Dedifferentiated amniotic fluid mesenchymal stem cell (primary cell): ENCODE measurements around the gene KCNMA1.
A peak's percentile ranks its signal among the peaks of the same experiment; 100 is the strongest.

Source experiments
- DNase-seq: peaks from one replicate; pipeline ENCODE4 v3.0.0-alpha.2; 2016; ENCODE audit errors: extremely low spot score

KCNMA1 gene

DNA sequence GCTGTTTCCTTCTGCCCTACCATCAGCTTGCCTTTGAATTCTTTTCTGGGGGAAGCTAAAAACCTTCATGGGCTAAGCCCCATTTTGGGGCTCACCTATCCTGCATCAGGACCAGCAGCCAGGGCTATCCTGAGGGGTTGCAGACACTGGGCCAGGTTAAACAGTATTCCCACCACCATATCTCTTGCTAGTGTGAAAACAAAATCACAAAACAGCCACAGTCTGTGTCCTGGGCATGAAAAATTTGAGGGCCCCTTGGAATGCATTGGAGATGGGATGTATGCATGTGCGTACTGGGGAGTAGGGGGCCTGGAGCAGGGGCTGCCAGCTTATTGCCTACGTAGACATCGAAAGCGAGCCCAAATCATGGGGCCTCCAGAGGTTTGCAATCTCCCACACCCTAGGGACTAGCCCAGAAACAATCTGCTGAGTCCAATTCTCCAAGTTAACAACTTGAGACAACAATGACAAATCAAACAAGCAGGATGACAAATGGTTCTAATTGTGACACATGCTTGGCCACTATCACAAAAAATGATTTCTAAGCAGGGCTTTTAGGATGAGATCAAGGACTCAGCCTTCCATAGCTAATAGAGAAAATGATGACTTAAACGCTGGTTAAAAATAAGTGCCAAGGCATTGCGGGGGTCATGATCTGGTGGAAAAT, 557.1 kb downstream of the KCNMA1 start:
- DNase-seq = no peak

DNA sequence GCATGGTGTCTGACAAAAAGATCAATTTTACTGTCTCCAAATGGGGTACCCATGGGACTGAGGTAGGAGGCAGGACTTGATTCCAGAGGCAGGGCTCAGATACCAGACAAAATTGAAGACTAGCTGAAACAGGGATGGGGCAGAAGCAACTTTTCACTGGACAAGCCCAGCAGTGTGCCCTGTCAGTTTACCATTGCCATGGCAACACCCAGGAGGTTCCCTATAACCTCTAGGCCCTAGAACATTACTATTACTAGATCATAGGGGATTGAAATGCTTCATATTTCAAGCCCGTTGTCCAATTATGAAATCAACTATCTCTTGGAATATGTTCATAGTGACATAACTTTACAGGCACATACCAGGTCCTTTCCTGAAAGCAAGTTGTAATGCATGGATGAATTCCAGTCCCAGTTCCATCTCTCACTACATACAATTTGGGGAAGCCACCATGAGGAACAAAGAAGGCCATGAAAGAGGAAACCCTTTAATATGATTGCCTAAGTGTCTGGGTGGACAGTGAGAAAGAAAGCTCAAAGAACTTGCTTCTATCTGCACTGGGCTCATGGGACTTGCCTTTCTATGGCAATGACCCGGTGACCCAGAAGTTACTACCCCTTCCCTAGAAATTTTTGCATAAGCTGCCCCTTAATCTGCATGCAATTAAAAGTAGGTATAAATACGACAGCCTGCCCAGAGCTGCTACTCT, 557.9 kb downstream of the KCNMA1 start:
- no peak for DNase-seq

DNA sequence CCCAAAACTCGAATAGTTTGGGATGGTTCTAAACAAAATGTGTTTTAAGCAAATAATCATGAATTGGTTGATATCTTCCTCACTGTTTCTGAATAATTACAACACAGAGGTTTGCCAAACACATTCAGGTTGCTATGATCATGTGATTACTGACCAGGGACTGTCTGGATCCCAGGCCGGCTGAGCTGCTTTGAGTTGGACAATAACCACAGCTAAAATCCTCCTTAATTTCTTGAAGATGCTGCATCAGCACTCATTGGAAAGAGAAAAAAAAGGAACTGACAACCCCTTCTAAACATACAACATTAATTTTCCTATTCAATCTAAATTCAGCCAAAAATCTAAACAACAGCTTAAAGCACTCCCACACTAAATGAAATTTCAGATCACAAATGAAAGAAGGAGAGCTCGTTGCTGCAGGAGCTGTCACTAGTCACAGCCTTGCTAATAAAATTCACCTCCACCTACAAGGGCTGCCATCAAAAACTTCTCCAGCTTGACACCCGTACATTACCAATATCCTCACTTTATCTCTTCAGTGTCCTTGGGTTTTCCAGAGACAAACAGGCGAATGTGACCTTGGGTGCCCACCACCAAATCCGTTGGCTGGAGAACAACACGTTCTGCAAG, 560.2 kb downstream of the KCNMA1 start:
- no peak for DNase-seq

DNA sequence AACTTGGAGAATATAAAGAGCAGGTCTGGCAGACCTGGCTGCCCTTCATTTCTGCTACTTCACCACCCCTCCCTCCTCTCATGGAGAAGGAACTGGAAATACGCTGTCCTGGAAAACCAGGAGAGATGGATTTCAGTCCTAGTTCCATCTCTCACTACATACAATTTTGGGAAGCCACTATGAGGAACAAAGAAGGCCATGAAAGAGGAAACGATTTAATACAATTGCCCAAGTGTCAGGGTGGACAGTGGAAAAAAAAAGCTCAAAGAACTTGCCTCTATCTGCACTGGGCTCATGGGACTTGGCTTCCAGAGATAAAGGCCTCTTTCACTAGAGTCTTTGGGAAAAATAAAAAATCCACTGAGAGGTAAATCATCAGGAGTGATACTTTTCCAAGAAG, 561.7 kb downstream of the KCNMA1 start:
- no peak for DNase-seq

DNA sequence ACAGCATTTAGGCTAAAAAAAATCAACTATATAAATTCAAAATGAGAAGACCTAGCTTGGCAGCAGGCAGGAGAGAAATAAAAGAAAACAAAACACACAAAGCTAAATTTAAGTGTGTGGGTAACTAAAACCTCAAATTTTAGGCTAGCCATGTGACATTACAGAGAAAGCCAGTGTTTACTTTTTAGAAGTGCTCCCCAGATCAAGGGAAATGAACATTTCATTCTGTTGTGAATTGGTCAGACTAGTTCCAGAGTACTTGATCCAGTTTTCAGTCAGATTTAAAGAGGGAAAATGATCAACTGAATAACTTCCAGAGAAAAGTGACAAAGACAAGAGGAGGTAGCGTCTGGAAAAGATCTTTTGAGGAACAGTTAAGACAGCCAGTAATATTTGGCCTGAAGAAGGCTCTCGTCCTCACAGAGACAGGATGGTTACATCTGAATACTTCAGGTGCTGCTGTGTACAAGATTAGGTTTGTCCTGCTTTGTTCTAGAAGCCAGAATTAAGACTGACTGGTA, 563.4 kb downstream of the KCNMA1 start:
- DNase-seq = no peak

DNA sequence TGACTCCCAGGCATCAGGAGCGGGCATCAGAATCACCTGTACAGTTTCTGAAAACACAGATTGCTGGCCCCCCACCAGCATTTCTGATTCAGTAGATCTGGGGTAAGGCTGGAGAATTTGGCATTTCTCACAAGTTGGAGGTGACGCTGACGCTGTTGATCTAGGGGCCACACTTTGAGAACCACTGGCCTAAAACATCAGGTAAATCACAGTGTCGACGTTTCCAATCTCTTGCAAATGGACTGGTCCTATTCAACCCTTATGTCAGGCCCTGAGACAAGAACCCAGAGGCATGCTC, 564.0 kb downstream of the KCNMA1 start:
- DNase-seq = no peak

DNA sequence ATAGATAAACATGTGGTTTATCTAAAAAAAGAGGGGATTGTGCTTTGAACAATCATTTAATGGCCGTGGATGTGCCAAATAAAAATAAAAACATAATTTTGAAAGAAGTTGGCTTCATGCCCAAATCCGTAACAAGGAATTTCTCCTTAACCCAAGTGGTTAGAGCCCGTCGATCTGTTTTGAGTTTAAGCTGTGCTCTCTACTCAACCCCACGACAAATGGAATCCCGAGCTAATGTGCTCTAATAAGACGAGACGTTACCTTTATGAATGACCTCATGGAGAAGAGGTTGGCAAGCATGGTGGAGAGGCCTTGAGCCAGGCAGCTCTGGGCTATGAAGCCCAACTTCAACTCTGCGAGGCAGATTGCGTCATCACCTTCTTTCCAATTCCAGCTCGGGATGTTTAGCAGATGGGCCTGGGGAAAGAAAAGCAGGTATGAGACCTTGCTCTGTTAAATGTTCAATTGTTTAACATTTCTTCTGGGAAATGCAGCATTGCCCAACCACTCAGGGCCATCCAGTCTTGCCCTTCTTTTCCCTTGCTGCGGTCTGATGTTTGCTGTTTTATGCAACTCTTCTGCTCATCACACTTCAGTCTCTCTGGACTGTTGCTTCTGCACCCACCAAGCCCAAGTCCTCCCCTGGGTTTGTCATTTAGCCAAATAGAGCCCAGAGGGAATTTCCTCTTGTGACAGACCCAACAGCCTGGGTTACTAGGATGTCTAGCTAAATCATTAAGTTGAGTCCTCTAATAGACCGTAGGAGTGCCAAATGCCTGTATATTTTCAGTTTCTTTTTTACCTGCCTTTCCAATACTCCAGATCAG, 564.6 kb downstream of the KCNMA1 start:
- DNase-seq = no peak

DNA sequence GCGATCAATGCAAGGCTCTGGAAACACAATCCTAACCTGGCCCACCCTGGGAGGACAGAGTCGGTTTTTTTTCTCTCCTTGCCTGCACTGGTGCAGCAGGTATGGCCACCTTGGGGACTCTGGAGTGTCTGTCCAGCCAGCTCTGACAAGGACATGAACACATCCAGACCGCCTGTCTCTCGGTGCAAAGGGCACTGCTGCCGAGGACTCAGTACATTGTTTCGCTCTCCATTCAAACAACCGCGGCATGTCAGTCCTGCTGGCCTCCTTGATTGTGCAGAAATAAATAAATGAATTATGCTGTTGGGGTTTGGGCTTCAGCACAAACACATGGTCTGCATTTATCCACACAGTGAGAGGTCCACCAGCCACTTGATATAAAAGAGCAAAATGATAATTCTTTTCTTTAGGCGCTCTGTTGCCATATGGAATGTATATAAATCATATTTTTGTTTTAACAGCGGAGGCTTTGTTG, 565.2 kb downstream of the KCNMA1 start:
- DNase-seq = no peak

DNA sequence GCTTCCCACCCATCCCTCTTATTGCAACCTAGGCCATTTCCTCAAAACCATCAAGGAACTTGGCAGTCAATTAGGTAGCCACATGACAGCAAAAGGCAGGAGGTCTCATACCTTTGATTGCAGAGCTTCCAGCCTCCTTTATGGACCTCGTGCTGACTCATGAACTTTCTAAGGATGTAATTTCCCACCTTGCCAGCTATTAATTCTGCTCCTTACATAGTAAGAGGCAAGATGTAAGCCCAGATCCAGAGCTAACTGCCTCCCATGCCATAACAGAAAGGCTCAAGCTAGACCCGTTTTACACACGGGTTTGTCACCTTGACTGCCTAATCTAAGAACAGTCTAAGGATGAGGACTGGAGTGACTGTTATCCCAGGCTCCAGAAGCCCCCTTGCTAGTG, 565.7 kb downstream of the KCNMA1 start:
- DNase-seq = no peak

DNA sequence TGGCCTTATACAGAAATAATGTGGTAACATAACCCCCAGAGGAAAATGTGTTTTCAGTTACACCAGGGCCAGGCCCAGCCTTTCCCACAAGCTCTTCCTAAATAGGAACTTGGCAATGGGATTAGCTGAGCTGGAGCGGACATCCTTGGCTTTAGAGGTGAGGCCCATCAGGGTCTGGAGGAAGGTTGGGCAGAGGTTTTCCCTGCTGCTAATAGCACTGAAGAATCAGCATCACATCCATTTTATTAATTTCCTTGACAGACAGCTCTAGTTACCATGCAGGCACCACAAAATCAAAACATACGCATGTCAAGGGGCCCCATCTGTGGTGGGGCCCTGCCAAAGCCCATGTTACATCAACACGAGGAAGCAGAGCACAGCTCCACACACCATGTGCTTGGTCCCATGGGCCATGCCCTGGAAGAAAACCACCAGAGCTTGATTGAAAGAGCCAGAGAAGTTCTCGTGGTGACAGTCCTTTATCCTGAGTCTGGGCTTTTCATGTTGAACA, 566.6 kb downstream of the KCNMA1 start:
- no peak for DNase-seq

DNA sequence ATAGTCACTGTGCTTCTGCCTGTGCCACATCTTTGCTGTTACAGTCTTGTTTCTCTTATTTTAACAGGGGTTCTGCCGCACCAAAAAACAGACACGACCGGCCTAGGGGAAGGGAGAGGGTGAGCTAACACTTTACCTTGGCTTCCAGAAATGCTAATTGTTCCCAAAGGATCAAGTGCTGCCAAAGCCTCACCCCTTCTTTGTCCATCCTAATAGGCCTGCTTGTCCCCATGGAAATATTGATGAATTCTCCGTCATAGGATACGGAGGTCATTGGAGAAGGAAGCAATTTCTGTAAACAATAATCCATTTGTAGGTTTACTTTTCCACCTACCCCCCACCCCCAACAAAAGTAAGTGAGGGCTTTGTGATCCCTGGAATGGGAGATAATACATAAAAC, 567.3 kb downstream of the KCNMA1 start:
- no peak for DNase-seq

DNA sequence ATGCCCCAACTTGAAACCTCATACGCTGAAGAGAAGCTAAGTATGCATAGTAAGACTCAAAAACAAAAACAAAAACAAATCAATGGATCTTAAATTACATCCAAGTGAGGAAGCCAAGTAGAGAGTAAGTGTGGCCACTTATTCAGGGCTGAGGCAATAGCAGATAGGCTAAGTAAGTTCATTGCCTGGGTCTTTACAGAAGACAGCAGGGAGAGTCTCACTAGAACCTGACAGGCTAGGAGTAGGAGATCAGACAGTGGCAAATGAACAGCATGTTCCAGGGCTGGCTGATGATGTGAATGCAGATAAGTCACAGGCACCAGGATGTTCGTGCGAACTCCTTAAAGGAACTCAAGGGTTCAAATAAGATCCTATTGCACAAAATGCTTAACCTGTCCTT, 568.6 kb downstream of the KCNMA1 start:
- DNase-seq = no peak

DNA sequence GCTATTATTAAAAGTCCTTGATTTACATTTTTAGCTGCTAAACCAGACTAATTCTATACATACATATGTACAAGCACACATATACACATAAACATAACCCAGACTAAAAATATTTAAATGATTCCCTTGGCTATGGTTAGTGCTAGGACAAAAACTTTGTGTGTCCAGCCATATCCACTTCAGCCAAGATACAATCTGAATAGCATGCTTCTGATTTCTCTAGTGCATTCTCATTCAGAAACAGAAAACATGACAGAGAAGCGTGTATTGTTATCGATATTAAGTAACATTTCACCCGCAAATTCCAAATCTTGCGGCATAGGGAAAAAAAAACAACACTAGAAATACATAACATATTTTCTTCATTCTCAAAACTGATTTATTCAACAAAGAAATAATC, 569.3 kb downstream of the KCNMA1 start:
- DNase-seq = no peak

DNA sequence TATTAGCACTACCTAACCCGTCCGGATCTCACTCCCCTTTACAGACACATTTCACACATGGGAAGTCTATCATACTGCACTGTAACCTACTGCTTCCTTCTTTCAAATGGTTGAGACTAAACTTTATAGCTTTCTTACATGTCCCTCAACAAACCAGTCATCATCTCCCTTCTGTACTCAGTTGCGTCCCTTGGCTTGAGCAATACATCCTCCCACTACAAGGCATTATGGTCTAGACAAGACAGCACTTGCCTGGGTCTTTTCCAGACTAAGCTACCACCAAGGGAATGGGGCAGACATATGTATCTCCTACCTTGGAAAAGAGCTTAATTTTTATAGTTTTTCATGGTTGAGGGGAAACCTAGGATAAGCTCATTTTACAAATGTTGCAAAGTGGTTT, 575.2 kb downstream of the KCNMA1 start:
- no peak for DNase-seq

DNA sequence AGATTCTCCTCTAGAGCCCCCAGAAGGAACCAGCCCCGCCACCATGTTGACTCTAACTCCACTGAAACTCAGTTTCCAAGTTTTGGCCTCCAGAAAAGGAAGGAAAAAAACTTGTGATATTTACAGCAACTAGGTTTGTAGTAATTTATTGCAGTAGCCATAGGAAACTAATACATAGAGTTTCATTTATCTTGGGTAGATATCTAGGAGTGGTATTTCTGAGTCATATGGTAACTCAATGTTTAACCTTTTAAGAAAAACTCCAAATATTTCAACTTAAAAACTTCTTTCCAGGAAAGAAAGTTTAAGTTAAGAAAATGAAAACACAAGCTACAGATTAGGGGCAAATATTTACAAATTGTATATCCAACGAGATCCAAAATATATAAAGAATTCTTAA, 576.7 kb downstream of the KCNMA1 start:
- DNase-seq = no peak

DNA sequence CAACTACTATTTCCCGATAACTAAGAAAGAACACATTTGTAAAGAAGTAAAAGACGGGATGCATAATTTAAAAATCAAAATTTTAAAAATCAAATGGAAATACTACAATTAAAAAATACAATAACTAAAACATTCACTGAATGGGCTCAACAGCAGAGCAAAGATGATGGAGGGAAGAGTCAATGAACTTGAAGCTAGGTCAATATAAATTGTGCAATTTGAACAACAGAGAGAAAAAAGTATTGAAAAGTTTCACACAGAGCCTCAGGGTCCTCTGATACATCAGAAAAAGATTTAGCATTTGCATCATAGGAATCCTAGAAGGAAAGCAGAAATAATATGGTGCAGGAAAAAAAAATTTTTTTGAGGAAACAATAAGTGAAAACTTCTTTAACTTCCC, 581.0 kb downstream of the KCNMA1 start:
- no peak for DNase-seq

DNA sequence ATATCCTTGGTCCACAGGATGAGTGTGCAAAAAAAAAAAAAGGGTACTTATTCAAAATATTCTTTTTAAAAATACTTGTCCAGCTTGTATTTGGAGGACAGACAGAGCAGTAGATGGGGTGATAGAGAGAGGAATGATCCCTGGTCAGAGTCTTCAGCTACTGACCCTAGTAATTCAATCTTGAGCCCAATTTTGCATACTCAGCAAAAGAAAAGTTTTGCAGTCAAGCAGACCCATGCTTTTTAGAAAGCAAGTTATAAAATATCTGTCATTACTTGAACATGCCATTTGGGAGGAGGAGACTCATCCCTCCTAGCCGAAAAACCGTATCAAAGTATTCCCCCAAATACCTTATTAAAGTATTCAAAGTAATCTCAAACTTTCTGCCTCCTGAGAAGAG, 585.0 kb downstream of the KCNMA1 start:
- no peak for DNase-seq

DNA sequence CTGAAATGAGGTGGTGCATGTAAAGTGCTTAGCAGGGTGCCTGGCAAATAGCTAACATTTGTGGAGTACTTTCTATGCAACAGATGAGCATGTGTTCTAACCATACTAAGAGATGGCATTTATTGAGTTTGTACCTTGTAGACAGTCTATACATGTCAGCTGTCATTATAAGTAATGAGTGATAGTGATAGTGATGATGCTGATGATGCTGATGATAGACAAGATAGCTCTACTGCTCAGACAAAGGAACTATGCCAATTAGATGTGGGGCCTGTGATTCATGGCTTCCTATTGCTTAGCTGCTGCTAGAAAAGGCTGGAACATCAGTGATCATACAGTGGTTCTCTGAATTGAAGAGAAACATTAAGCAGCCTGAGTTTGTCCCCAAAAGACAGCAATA, 585.8 kb downstream of the KCNMA1 start:
- DNase-seq = no peak

DNA sequence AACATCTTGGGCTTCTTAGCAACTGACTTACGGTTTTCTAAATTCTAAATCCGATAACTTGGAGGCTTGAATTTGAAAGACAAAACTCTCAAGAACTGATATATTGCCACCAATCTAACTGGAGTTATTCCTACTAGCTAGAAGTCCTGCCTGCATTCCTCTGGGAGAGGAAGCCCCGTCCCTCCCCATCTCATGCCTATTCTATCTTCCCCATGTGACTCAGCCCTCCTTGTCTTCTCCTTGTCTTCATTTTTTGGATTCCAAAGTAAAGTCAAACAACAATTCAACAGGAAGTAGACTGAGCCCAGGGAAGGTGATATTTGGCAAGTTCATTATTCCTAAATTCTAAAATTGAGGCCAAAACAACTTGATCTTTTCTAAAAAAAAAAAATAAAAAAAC, 587.7 kb downstream of the KCNMA1 start:
- peak; percentile 28 for DNase-seq

DNA sequence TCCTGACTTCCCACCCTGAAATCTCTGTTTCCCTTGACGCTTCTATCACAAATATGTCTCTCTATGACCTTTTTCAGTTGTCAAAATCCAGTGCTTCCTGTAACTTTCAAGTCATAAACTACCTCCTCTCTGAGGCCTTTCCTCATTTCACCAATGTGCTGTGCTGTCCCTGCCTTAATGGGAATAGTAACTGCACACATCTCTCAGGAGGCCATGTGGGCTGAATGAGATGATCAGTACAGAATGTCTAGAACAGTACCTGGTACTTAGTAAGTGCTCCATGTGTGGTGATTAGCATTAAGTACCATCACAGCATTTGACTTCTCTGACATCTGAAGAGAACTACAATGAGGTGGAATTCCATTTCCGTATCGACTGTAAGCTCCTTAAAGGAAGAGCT, 588.5 kb downstream of the KCNMA1 start:
- DNase-seq = no peak

DNA sequence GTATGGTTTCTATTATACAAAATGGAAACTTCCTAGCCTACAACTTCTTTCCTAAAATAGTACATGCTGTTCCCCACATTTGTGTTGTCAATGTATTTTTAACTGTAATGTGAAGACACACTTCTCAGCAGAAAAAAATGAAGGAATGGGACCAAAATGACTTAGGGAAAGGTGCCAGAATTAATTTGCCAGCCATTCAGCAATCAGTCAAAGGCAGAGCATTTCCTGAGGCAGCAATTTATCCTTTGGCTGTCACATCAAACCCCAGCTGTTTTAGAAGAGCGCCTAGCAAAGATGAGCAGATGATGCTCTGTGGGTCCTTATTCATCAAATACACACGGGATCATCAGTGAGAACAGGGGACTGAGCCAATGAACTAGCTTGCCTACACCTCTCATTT, 592.5 kb downstream of the KCNMA1 start:
- DNase-seq = no peak

DNA sequence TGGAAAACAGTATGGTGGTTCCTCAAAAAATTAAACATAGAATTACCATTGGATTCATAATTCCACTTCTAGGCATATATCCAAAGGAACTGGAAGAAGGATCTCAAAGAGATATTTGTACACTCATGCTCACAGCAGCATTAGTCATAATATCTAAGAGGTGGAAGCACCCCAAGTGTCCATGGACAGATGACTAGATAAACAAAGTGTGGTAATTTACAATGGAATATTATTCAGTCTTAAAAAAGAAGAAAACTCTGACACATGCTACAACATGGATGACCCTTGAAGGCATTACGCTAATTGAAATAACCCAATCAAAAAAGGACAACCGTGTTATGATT, 594.2 kb downstream of the KCNMA1 start:
- DNase-seq = no peak
